ENCODE results near the gene EGFL7.

Gene EGFL7

GRCh38 chr9:136645352-136645902 lies 17.3 kb upstream of the EGFL7 start:
- DNase-seq = no peak

DNA sequence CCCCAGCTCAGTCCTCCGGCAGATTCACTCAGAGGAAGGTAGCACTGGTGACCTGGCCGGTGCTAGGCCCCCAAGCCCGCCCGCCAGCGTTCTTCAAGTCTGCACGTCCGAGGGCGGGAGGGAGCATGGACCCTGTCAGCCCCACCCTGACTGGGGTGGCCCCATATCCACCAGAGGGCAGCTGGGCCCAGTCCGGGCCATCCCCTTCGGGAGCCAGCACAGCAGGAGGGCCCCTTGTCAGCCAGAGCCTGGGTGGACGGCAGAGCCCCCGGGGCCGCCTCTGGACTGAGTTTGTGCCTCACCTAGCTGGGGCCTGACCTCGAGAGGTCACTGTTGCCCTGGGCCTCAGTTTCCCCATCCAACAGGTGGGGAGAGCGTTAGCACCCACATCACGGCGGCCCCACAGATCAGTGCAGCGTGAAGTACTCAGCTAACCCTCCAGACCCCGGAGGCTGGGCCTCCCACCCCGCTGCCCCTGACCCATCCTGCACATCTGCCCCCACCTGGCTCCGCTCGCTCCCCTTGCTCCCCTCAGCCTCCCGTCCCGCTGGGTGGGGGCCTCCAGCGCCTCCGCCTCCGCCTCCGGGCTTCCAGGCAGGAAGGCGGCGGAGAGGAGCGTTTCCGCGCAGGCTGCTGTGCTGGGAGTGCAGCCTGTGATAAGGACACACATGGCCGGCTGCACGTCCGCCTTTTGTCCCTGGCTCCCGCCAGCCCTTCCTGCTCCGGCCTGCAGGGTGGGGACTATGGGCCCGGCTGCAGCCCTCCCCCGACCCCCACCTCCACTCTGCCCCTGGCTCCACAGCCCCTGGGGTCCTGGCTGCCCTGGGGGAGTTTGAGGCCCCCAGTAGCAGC lies 16.6 kb upstream of the EGFL7 start:
- DNase-seq = no peak

- no peak for DNase-seq
These were observed 15.6 kb upstream of the EGFL7 start for GRCh38 chr9:136646827-136647711.

DNA sequence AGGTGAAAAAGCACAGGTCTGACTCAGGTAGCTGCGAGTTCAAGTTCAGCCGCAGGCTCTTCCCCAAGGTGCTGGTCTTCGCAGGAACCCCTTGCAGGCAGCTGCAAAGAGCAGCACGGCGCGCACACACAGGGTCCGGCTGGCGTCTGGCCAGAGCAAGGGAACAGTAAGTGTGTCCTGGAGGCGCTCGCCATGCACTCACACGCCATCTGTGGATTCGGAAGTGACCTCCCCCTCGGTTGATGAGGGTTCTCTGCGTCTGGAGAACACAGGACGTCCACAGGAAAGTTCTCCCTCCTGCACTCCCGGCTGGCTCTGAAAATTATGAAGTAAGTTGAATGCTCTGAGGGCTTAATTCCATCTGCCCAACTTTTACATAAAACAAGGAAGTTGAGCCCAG lies 14.0 kb upstream of the EGFL7 start:
- DNase-seq = no peak

DNA sequence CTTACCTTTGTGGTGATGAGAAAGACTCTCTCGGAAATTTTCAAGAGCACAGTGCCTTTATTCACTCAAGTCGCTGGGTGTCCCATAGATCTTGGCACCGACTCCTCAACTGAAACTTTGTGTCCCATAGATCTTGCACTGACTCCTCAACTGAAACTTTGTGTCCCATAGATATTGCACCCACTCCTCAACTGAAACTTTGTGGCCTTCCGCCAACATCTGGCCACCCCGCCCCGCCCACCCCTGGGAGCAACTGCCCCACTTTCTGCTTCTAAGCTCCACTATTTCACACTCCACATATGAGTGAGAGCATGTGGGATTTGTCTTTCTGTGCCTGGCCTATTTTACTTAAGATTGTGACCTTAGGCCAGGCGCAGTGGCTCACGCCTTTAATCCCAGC lies 12.7 kb upstream of the EGFL7 start:
- no peak for DNase-seq

DNA sequence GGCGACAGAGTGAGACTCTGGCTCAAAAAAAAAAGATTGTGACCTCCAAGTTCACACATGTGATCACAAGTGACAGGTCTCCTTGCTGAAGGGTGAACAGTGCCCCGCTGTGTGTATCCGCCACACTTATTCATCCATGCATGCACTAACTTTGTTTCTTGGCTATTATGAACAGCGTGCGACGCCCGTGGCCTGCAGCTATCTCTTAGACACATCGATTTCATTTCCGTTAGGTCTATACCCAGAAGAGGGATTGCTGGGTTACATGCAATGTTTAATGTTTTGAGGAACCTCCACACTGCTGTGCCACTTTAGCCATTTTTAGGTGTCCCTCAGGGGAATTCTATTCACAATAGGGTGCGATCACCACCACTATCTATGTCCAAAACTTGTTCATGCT lies 12.1 kb upstream of the EGFL7 start:
- no peak for DNase-seq

DNA sequence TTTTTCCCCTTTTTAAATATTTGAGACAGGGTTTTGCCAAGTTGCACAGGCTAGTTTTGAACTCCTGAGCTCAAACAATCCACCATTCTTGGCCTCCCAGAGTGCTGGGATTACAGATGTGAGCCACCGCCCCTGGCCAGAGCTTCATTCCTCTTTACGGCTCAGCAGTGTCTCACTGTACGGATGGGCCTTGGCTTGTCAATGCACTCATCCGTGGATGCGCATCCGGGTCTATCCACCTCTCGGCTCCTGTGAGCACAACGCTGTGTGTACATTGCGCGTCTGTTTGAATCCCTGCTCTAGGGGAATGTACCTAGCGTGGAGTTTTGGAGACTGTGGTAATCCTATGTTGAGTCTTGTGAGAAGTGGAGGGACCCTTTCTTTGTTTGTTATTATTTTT lies 10.9 kb upstream of the EGFL7 start:
- no peak for DNase-seq

DNA sequence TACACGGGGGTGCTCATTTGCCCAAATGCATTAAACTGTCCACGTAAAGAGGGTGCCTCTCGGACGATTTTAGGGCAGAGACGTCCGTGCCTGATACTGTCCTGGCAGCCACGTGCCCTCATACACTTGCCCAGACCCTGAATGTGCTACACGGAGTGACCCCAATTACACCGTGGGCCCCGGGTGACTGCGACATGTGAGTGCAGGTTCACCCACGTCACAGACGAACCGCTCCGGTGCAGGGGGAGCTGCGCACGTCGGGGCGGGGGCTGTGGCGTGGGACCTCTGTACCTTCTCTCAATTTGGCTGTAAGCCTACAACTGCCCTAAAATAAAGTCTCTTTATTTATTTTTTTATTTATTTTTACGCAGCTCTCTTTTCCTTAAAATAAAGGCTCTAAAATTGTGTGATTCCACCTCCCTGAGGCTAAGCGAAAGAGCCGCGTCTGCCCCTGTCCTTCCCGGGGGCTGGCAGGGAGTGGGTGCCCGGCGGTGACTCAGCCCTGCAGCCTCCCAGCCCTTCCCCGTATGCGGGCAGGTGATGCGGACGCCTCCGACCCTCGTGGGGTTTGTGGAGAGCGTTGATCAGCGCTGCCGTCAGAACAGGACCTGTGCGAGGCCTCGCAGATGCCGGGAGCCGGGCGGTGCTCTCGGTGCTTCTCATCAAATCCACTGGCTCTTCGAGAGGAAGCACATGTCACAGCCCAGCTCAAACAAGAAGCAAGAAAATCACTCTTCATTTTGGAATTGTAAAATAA lies 9.2 kb upstream of the EGFL7 start:
- no peak for DNase-seq

GRCh38 chr9:136654820-136655535 lies 7.7 kb upstream of the EGFL7 start:
- no peak for DNase-seq

DNA sequence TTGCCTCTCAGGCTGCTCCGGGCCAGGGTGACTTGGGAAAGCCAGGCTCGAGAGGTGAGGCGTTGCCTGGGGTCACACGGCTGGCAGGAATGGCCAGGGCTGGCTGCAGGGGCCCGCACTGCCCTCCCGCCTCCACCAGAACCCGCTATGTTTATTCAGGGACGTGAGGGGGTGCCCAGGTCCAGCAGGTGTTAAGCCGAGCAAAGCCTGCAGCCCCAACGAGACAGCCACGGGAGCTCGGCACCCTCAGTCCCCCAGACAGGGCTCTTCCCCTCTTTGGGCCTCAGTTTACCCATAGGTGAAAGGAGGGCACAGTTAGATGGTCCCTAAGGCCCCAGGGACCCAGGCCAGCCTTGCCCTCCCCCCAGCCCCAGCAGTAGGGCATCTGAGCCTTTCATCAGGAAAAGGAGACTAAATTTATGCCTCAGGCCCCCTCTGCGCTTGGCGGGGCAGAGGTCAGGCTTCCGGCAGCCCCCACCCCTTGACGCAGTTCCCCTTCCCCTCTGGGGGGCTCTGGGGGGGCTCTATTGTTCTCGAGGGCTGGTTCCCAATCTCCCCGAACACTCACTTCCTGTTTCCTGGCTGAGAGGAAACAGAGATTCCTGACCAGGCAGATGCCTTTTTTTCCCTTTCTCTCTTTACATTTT lies 7.1 kb upstream of the EGFL7 start:
- no peak for DNase-seq

DNA sequence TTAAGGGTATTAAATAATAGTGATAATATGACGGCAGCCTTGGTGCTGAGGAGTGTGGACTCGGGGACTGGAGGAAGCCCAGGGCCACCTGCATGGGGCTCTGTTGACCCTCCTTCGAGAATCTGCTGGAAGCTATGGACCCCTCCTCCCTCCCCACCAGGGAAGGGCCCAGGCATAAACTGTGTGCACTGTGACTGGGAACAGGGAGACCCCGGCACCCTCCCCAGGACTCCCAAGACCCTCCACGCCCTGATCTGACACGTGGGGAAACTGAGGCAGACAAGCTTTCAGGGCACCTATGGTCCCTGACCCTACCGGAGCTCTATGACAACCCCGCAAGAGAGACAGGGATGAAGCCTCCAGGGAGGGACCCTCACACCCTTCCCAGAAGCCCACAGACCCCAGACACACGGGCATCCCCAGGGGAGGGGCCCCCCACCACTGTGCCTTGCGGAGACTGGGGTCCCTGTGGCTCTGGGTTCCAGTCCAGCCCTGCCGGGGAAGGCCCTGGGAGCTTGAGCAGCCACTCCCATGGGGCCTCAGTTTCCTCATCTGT lies 6.5 kb upstream of the EGFL7 start:
- DNase-seq = no peak

DNA sequence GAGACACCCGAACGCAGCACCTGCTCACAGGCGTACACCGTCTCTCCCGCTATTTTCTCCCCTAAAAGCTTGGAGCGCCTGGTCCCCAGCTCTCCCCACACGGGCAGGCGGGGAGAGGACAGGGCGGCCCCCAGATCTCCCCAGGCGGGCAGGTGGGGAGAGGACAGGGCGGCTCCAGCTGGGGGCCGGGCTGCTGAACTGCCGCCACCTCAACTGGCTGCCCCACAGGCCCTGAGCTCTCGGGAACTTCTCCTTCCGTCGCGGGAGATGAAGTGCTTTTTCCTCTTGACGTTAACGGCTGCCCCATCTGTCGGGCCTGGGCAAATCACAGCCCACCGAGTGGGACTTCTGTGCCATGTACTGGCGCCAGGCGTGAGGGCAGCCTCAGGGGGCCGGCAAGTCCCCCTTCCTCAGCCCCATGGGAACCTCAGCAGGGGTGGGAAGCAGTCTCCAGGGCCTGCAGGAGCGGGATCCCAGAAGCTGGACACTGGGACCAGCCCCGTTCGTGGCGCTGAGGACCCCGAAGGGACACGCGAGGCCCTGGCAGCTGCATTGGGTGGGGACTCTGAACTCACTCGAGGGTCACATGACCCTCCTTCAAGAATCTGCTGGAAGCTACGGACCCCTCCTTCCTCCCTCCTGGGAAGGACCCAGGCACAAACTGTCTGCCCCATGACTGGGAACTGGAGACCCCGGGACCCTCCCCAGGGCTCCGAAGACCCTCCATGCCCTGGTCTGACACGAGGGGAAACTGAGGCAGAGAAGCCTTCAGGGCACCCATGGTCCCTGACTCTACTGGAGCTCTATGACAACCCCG lies 5.7 kb upstream of the EGFL7 start:
- DNase-seq = no peak

- no peak for DNase-seq
These were observed 4.5 kb upstream of the EGFL7 start for GRCh38 chr9:136657974-136658848.

DNA sequence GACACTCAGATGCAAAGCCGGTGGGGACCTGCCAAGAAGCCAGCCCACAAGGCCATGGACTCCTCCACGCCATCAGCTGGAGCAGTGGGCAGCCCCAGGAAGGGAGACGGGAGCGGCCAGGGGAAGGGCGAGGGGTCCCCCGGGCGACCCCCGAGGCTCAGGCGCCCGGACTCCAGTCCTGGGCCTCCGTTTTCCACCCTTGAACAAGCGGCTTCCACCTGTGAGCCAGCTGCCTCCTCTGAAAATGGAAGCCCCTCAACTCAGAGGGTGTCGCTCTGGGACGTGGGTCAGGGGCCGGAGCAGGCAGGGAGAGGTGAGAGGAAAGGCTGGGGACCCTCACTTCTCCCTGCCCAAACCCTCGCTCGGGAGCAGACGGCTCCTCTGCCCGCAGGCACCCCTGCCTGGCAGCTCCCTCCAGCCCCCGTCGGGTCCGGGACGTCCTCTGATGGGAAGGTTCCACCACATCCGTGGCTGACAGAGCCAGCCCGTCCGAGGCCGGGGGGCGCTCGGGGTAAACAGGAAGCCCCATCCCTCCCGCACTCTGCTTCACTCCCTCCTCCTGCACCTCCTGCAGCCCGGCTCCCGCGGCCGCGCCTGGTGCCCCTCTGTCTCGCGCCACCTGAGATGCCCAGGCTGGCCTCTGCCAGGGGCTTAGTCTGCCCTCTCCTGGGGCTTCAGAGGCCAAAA lies 3.7 kb upstream of the EGFL7 start:
- DNase-seq = no peak

DNA sequence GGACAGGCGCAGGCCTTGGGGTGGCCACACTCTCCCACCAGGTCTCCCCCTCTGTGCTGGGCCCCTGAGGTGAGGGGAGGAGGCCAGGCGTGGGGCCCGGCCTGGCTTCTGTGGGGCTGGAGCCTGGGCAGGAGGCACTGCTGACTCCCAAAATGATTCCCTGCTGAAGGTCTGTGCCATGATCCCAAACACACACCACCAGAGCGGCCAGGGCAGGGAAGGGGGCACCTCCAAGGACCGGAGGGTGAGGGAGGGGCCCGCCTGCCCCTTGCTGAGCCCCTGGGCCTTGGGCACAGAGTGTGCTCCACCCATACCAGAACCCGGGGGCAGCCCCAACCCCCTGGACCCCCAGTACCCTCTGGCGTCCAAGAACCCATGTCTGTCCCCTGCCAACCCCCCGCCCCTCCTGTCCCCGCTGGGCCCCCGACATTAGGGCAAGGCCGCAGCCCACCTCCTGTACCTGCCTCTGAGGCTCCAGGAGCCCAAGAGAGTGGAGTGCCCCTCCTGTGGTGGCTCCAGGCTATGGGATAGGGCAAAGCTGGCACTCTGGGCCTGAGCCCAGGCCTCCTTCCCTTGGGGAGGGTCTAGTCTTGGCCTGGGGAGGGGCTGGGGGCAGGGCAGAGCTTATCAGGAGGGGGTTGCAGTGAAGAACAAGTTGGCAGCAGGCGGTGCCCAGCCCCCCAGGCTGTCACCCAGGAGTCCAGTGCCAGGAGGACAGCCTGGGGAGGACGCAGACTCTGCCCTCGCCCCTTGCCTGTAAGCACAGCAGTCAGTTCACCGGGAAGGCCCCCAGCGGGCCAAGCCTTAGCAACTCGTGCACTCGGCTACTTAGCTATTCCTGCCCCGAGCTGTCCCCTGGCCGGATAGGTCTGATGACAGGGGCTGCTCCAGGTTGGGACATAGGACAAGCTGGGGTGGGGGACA lies 2.6 kb upstream of the EGFL7 start:
- DNase-seq = no peak

- DNase-seq = no peak
These were observed 1.7 kb upstream of the EGFL7 start for GRCh38 chr9:136660971-136661550.

- DNase-seq = no peak
These were observed 933 bp upstream of the EGFL7 start for GRCh38 chr9:136661641-136662325.

All from EL (cell line).